NB4 (cell line): ENCODE data around the gene CCL20.

ENCODE experiments used
- DNase-seq: peaks from one replicate; pipeline ENCODE4 v3.0.0; 2010; ENCODE audit warnings: low read depth
- H3K4me3 ChIP-seq: one replicate; pipeline ENCODE4 v1.5.1; 2011; ENCODE audit warnings: mild to moderate bottlenecking, low read depth, low read length, moderate library complexity
- CTCF ChIP-seq: IDR thresholded peaks from one replicate; pipeline ENCODE4 v1.5.1; 2012; ENCODE audit warnings: low read depth, low read length
- MAX ChIP-seq: IDR thresholded peaks from 2 replicates; pipeline ENCODE4 v1.6.1; 2011; ENCODE audit warnings: low read depth, low read length
- MYC ChIP-seq: IDR thresholded peaks from 2 replicates; pipeline ENCODE4 v1.6.1; 2011; ENCODE audit warnings: low read depth, low read length
- POLR2A ChIP-seq: IDR thresholded peaks from 2 replicates; pipeline ENCODE4 v1.6.1; 2011; ENCODE audit warnings: mild to moderate bottlenecking; ENCODE audit not compliant: insufficient read length; ENCODE audit errors: extremely low read depth

CCL20 gene

GRCh38 chr2:227812001-227812400 lies 1.6 kb upstream of the CCL20 start:
- DNase-seq = no peak
- no peak overlapping the region for H3K4me3 ChIP-seq
- TF ChIP-seq MAX (no peak), POLR2A (no peak), CTCF (no peak), MYC (no peak)

- H3K4me3 ChIP-seq = no peak overlapping the region
- TF ChIP-seq MYC (no peak), CTCF (no peak), MAX (no peak), POLR2A (no peak)
- DNase-seq = no peak
These were observed 447 bp upstream of the CCL20 start for GRCh38 chr2:227813229-227813561.

GRCh38 chr2:227815066-227815465 lies 1.4 kb downstream of the CCL20 start:
- H3K4me3 ChIP-seq = no peak overlapping the region
- DNase-seq = no peak
- TF ChIP-seq MAX (no peak), CTCF (no peak), MYC (no peak), POLR2A (no peak)

GRCh38 chr2:227816507-227817294 lies 3.1 kb downstream of the CCL20 start:
- peak; percentile 71 for DNase-seq
- peak overlapping the region; percentile 48 for H3K4me3 ChIP-seq
- no peak for TF ChIP-seq POLR2A
- no peak for TF ChIP-seq MYC
- no peak for TF ChIP-seq MAX
- no peak for TF ChIP-seq CTCF

GRCh38 chr2:227817336-227817735 lies 3.7 kb downstream of the CCL20 start:
- H3K4me3 ChIP-seq = peak overlapping the region; percentile 48
- TF ChIP-seq MYC (no peak), MAX (no peak), POLR2A (no peak), CTCF (no peak)
- no peak for DNase-seq
